H1 (cell line): Measurements from ENCODE around the gene PPIP5K1. TPM values are rescaled to one million over a fixed set of nuclear protein-coding genes. Genes with fewer than 3 reads are reported as not detected.

Source experiments
- ASH2L ChIP-seq: fragments of 200-600, 300-600 bp; sonication (generic); IDR thresholded peaks from one replicate; pipeline ENCODE4 v1.7.1; 2017; ENCODE audit warnings: low read length
- CEBPB ChIP-seq: IDR thresholded peaks from 2 replicates; pipeline ENCODE4 v1.6.1; 2012; ENCODE audit warnings: low read depth, low read length
- CHD1 ChIP-seq: IDR thresholded peaks from 2 replicates; pipeline ENCODE4 v1.6.1; 2012; ENCODE audit warnings: low read depth, low read length, improper control_type of control experiment
- HDAC6 ChIP-seq: IDR thresholded peaks from one replicate; pipeline ENCODE4 v1.7.1; 2012; ENCODE audit warnings: low read depth, mild to moderate bottlenecking, inconsistent platforms, low read length, moderate library complexity
- PHF8 ChIP-seq: fragments of 200-600 bp; sonication (generic); conservative IDR thresholded peaks from 2 replicates; pipeline ENCODE4 v1.7.1; 2012; ENCODE audit warnings: low read depth, mild to moderate bottlenecking, inconsistent platforms, low read length, moderate library complexity
- polyA plus RNA-seq, 7 experiments: library from polyadenylated mRNA; depleted of rRNA in 3 of 7; stranded (reverse) in 5 of 7; unstranded in 2 of 7; fragments of >200 nt in 5 of 7; fragments of 200-250 nt in 2 of 7; gene quantifications; 1 replicate in 5 of 7; 2 replicates in 1 of 7; 4 replicates in 1 of 7; pipeline versions ENCODE4 v1.2.1 to v1.2.3, GENCODE V29; 2011 to 2013; ENCODE audit warnings: missing spikeins in 2 of 7, mixed read lengths in 2 of 7
- total RNA-seq: library from RNA; stranded (reverse); fragmentation: NEBNext Ultra II Directional; extraction: Animal tissue kit (Norgen Biotek cat#: 25700); gene quantifications from 2 replicates; pipeline ENCODE4 v1.2.1, GENCODE V29; 2021

The PPIP5K1 gene
- total and polyA plus RNA-seq, 2 of the 8 experiments (the other 6 are each of a cell fraction or from before 2014, with no cell fraction given) = 18.8 to 22.7 TPM

- TF ChIP-seq HDAC6 (no peak), CEBPB (no peak), CHD1 (no peak), ASH2L (no peak), PHF8 (no peak)
Measured at GRCh38 chr15:43544266-43544665, 45.7 kb downstream of the PPIP5K1 start (continued).
